Calu3 (cell line): ENCODE results near the gene MLLT3. TPM values are rescaled to one million over a fixed set of nuclear protein-coding genes. Genes with fewer than 3 reads are reported as not detected.

Source experiments
- BruUV-seq: library from RNA; stranded (reverse); fragments of 400-500 nt; replicated peaks from 2 replicates; lab custom pipeline; 2021; lab: Mats Ljungman, UMichigan
- CTCF ChIA-PET: fragments of 300-600 bp; sonication (Branson Sonifier 250); formaldehyde crosslinking; loops from one replicate; lab custom pipeline; 2022; ENCODE audit warnings: antibody characterized with exemption; lab: Charles Lee
- DNase-seq: peaks from one replicate; pipeline ENCODE4 v3.0.0; 2022
- H3K27ac Mint-ChIP-seq: one replicate; pipeline ENCODE4 v1.8.0; 2022; ENCODE audit warnings: mixed read lengths; ENCODE audit not compliant: unreplicated experiment
- H3K27me3 Mint-ChIP-seq: one replicate; pipeline ENCODE4 v1.8.0; 2022; ENCODE audit warnings: mixed read lengths; ENCODE audit not compliant: unreplicated experiment
- H3K36me3 Mint-ChIP-seq: one replicate; pipeline ENCODE4 v1.8.0; 2022; ENCODE audit warnings: mild to moderate bottlenecking, moderate library complexity, mixed read lengths; ENCODE audit not compliant: insufficient read depth, unreplicated experiment
- H3K4me1 Mint-ChIP-seq: one replicate; pipeline ENCODE4 v1.8.0; 2022; ENCODE audit warnings: mild to moderate bottlenecking, low read depth, mixed read lengths; ENCODE audit not compliant: unreplicated experiment
- H3K4me3 Mint-ChIP-seq: one replicate; pipeline ENCODE4 v1.8.0; 2022; ENCODE audit warnings: mild to moderate bottlenecking, low read depth, moderate library complexity, mixed read lengths; ENCODE audit not compliant: unreplicated experiment
- H3K9me3 Mint-ChIP-seq: one replicate; pipeline ENCODE4 v1.8.0; 2022; ENCODE audit warnings: low read depth, mixed read lengths; ENCODE audit not compliant: unreplicated experiment
- CTCF ChIP-seq: fragments of 200-600 bp; IDR thresholded peaks from one replicate; pipeline ENCODE4 v1.8.0; 2022; ENCODE audit warnings: antibody characterized with exemption; ENCODE audit not compliant: unreplicated experiment
- intact Hi-C: fragments of 100-400 bp; cut with micrococcal nuclease; formaldehyde crosslinking; loops from one replicate; pipeline ENCODE4 v1.10.0; 2022; ENCODE audit not compliant: unreplicated experiment
- total RNA-seq: library from RNA; stranded (reverse); gene quantifications from 2 replicates; pipeline ENCODE4 v1.2.3, GENCODE V29; 2022

Gene MLLT3
- total RNA-seq, 1 experiment from 2014 or later, result 23.1 TPM

GRCh38 chr9:20529837-20530236 lies 92.5 kb downstream of the MLLT3 start:
- no peaks in the 10 kb centered on the region for H3K9me3 Mint-ChIP-seq

GRCh38 chr9:20528253-20528652 lies 94.0 kb downstream of the MLLT3 start:
- H3K4me1 Mint-ChIP-seq, result peaks cover 23% of the 10 kb centered on the region
- intact Hi-C loops, result no loop called here
- no peak overlapping the region for H3K27ac Mint-ChIP-seq

More at GRCh38 chr9:20529837-20530236, 92.5 kb downstream of the MLLT3 start:
- DNase-seq, result no peak
- no TSS peak for BruUV-seq
- H3K4me1 Mint-ChIP-seq, result peaks cover 18% of the 10 kb centered on the region
- TF ChIP-seq CTCF, result no peak
- intact Hi-C loops, result no loop called here
- H3K27ac Mint-ChIP-seq, result no peak overlapping the region
- no peak overlapping the region for H3K4me3 Mint-ChIP-seq
- H3K27me3 Mint-ChIP-seq, result no peaks in the 10 kb centered on the region
- H3K36me3 Mint-ChIP-seq, result no peaks in the 10 kb centered on the region
- CTCF ChIA-PET, result no interaction called here

DNA sequence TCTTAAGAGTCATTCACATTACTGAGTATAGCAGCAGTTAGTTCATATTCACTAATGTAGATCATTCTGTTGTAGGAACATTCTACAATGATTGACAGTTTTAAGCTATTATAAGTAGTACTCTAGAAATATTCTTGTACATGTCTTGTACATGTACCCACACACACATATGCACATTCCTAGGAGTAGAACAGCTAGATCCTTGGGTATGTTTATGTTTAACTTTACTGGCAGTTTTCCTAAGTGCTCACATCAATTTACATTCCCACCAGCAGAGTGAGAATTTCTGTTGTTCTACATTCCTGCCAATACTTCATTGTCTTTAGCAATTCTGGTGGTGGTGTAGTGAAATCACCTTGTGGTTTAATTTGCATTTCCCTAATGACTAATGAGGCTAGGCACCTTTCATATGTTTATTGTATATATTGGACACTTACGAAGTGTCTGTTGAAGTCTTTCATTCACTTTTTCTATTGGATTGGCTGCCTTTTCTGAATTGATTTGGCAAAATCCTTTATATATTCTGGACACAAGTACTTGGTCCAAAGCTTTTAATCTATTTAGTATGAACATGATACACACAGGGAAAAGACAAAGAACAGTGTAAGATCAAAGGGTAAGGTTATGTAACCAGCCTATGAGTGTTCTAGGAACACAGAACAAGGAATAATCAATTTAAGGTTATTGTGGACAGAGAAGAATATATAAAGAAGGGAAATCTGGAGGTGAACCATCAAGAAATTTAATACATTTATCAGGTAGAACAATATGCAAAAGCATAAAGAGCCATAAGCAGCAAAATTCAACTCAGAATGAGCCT lies 95.6 kb downstream of the MLLT3 start:
- Mint-ChIP-seq H3K4me1 (peaks cover 23% of the 10 kb centered on the region), H3K27me3 (no peaks in the 10 kb centered on the region), H3K4me3 (no peak overlapping the region), H3K9me3 (peaks cover 2% of the 10 kb centered on the region), H3K36me3 (no peaks in the 10 kb centered on the region), H3K27ac (no peak overlapping the region)
- intact Hi-C loops, result no loop called here
- CTCF ChIA-PET, result interaction anchor here (0.7 kb wide), 1 partner anchor 16 kb away, joined by 3 read pairs; no protein-coding TSS in a partner anchor
- no peak for DNase-seq
- TF ChIP-seq CTCF, result no peak
- BruUV-seq, result no TSS peak

More at GRCh38 chr9:20528253-20528652, 94.0 kb downstream of the MLLT3 start:
- no TSS peak for BruUV-seq
- no peaks in the 10 kb centered on the region for H3K9me3 Mint-ChIP-seq
- no peak for DNase-seq
- H3K4me3 Mint-ChIP-seq, result no peak overlapping the region
- H3K27me3 Mint-ChIP-seq, result no peaks in the 10 kb centered on the region
- no peak for TF ChIP-seq CTCF
- CTCF ChIA-PET, result no interaction called here
- no peaks in the 10 kb centered on the region for H3K36me3 Mint-ChIP-seq

- no peaks in the 10 kb centered on the region for H3K36me3 Mint-ChIP-seq
- no peak for TF ChIP-seq CTCF
- H3K27me3 Mint-ChIP-seq, result no peaks in the 10 kb centered on the region
- H3K27ac Mint-ChIP-seq, result no peak overlapping the region
- H3K4me3 Mint-ChIP-seq, result no peak overlapping the region
- DNase-seq, result peak; percentile 9
- H3K9me3 Mint-ChIP-seq, result peaks cover 2% of the 10 kb centered on the region
- intact Hi-C loops, result no loop called here
- no TSS peak for BruUV-seq
- H3K4me1 Mint-ChIP-seq, result peaks cover 23% of the 10 kb centered on the region
- CTCF ChIA-PET, result interaction anchor here (0.6 to 0.7 kb wide), 3 partner anchors 78 to 417 kb away, joined by 3 read pairs; no protein-coding TSS in a partner anchor
These were observed 97.5 kb downstream of the MLLT3 start for GRCh38 chr9:20524776-20525175.
